Fibroblast of peridontal ligament (primary cell): ENCODE data around the gene YPEL1.
"Not testable (repeated sequence)": the region's sequence is repeated elsewhere in the genome, so short reads cannot be mapped to it uniquely, and the experiment has no call there.

Source experiments
- DNase-seq: peaks from one replicate; pipeline ENCODE4 v3.0.0-alpha.2; 2010; ENCODE audit errors: extremely low read depth

Gene YPEL1

GRCh38 chr22:21699643-21700042, 36.0 kb downstream of the YPEL1 start:
- no peak for DNase-seq

GRCh38 chr22:21698430-21699329, 36.9 kb downstream of the YPEL1 start:
- peak; percentile 42 for DNase-seq

GRCh38 chr22:21697880-21698279, 37.7 kb downstream of the YPEL1 start:
- DNase-seq, result peak; percentile 84

- no peak for DNase-seq
Observed at GRCh38 chr22:21697021-21697771, 38.4 kb downstream of the YPEL1 start.

- DNase-seq, result no peak
Observed at GRCh38 chr22:21696115-21696514, 39.5 kb downstream of the YPEL1 start.

GRCh38 chr22:21695430-21696085, 40.0 kb downstream of the YPEL1 start:
- no peak for DNase-seq

GRCh38 chr22:21694795-21695429, 40.7 kb downstream of the YPEL1 start:
- no peak for DNase-seq

GRCh38 chr22:21694394-21694793, 41.2 kb downstream of the YPEL1 start:
- DNase-seq, result no peak

GRCh38 chr22:21693999-21694341, 41.6 kb downstream of the YPEL1 start:
- no peak for DNase-seq

GRCh38 chr22:21693333-21693998, 42.1 kb downstream of the YPEL1 start:
- no peak for DNase-seq

- not testable (repeated sequence) for DNase-seq
Observed at GRCh38 chr22:21692856-21693255, 42.7 kb downstream of the YPEL1 start.

GRCh38 chr22:21691816-21692215, 43.8 kb downstream of the YPEL1 start:
- DNase-seq, result no peak

GRCh38 chr22:21690401-21690801, 45.2 kb downstream of the YPEL1 start:
- no peak for DNase-seq

- no peak for DNase-seq
Observed at GRCh38 chr22:21688706-21689381, 46.8 kb downstream of the YPEL1 start.

- no peak for DNase-seq
Observed at GRCh38 chr22:21688341-21688705, 47.3 kb downstream of the YPEL1 start.

- DNase-seq, result no peak
Observed at GRCh38 chr22:21687685-21688259, 47.8 kb downstream of the YPEL1 start.

- no peak for DNase-seq
Observed at GRCh38 chr22:21686634-21687393, 48.8 kb downstream of the YPEL1 start.

GRCh38 chr22:21686193-21686608, 49.4 kb downstream of the YPEL1 start:
- no peak for DNase-seq

GRCh38 chr22:21685164-21685513, 50.5 kb downstream of the YPEL1 start:
- no peak for DNase-seq
